Gastroesophageal sphincter (tissue), 3 donors: ENCODE data around the gene ARHGEF10L.

Source experiments
- POLR2A ChIP-seq, 2 donors: fragments of 450-650 bp; IDR thresholded peaks; one replicate each; pipeline ENCODE4 v1.6.1; 2017; ENCODE audit warnings: antibody characterized with exemption in 2 of 2, mild to moderate bottlenecking in 2 of 2, moderate library complexity in 1 of 2
- TF ChIP-seq, protein P1 (sequence below), 4 experiments: fragments of 200-600 bp in 2 of 4; fragments of 450-650 bp in 2 of 4; sonication (generic) in 1 of 4; IDR thresholded peaks; one replicate each; pipeline ENCODE4 v1.5.1; 2017 to 2019; ENCODE audit warnings: antibody characterized with exemption in 4 of 4, mild to moderate bottlenecking in 2 of 4, moderate library complexity in 2 of 4

DNA sequence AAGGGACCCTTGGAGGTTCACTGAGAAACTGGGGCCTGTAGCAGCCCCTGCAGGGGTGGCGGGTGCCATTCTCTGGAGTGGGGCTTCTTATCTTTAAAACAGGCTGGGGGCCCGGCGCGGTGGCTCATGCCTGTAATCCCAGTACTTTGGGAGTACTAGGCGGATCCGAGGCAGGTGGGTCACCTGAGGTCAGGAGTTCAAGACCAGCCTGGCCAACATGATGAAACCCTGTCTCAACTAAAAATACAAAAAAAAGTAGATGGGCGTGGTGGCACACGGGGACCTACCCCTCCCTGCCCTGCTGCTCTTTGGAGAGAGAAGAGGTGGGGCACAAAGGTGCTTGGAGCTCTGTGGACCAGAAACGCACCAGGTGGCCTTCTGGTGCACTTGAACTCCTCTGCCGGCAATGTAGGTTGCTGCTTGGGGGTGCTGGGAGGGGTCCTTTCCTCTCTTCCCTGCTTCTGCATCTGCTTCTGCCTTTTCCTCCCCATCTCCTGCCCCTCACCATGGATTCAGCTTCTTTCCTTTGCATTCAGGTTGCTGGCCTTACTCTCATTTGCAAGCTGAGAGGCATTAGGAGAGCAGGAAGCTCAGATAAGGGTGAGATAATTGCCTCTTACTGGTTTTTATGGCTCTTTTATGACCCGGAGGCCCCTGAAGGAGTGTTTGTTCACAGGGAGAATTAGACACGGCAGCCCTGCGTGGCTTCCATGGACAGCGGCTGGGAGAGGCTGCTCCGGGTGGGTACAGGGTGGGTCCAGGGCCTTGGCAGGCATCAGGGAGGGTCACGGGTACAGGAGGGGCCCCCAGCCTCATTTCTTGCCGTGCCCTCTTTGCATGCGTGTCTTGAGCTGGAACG is 57.4 kb downstream of the ARHGEF10L start:
- no peak for TF ChIP-seq POLR2A (IDR thresholded peaks at IDR 0.05)
- TF ChIP-seq, protein P1, sequence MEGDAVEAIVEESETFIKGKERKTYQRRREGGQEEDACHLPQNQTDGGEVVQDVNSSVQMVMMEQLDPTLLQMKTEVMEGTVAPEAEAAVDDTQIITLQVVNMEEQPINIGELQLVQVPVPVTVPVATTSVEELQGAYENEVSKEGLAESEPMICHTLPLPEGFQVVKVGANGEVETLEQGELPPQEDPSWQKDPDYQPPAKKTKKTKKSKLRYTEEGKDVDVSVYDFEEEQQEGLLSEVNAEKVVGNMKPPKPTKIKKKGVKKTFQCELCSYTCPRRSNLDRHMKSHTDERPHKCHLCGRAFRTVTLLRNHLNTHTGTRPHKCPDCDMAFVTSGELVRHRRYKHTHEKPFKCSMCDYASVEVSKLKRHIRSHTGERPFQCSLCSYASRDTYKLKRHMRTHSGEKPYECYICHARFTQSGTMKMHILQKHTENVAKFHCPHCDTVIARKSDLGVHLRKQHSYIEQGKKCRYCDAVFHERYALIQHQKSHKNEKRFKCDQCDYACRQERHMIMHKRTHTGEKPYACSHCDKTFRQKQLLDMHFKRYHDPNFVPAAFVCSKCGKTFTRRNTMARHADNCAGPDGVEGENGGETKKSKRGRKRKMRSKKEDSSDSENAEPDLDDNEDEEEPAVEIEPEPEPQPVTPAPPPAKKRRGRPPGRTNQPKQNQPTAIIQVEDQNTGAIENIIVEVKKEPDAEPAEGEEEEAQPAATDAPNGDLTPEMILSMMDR (IDR thresholded peaks at IDR 0.05): no peak
